Renal cortical epithelial cell (primary cell): ENCODE measurements around the gene RIMBP2. TPM values are rescaled to one million over a fixed set of nuclear protein-coding genes. Genes with fewer than 3 reads are reported as not detected.

Experiments used
- DNase-seq: peaks from one replicate; pipeline ENCODE4 v3.0.0-alpha.2; 2011; ENCODE audit warnings: low read depth
- total RNA-seq: library from RNA; depleted of rRNA; stranded (reverse); fragments of >200 nt; gene quantifications from 2 replicates; pipeline ENCODE4 v1.2.3, GENCODE V29; 2014

Gene RIMBP2
- total RNA-seq, 1 donor from 2014 or later, result 3.2 TPM

GRCh38 chr12:130680451-130680990 is 35.6 kb downstream of the RIMBP2 start:
- no peak for DNase-seq

GRCh38 chr12:130677957-130678558 is 38.0 kb downstream of the RIMBP2 start:
- no peak for DNase-seq

GRCh38 chr12:130675791-130676190 is 40.3 kb downstream of the RIMBP2 start:
- DNase-seq, result no peak

- no peak for DNase-seq
Measured at GRCh38 chr12:130675121-130675520, 41.0 kb downstream of the RIMBP2 start.

GRCh38 chr12:130674676-130675075 is 41.4 kb downstream of the RIMBP2 start:
- no peak for DNase-seq

GRCh38 chr12:130673036-130673705 is 42.9 kb downstream of the RIMBP2 start:
- DNase-seq, result no peak

- no peak for DNase-seq
Measured at GRCh38 chr12:130672089-130672820, 43.8 kb downstream of the RIMBP2 start.

- DNase-seq, result no peak
Measured at GRCh38 chr12:130671556-130671955, 44.5 kb downstream of the RIMBP2 start.

- DNase-seq, result no peak
Measured at GRCh38 chr12:130669797-130670196, 46.3 kb downstream of the RIMBP2 start.

- no peak for DNase-seq
Measured at GRCh38 chr12:130669205-130669557, 46.9 kb downstream of the RIMBP2 start.

GRCh38 chr12:130668286-130669204 is 47.6 kb downstream of the RIMBP2 start:
- DNase-seq, result no peak

- no peak for DNase-seq
Measured at GRCh38 chr12:130667421-130667960, 48.6 kb downstream of the RIMBP2 start.

- no peak for DNase-seq
Measured at GRCh38 chr12:130666645-130667044, 49.5 kb downstream of the RIMBP2 start.

- DNase-seq, result no peak
Measured at GRCh38 chr12:130665753-130666152, 50.3 kb downstream of the RIMBP2 start.

GRCh38 chr12:130664772-130665171 is 51.3 kb downstream of the RIMBP2 start:
- DNase-seq, result no peak

- no peak for DNase-seq
Measured at GRCh38 chr12:130664252-130664651, 51.8 kb downstream of the RIMBP2 start.

GRCh38 chr12:130663514-130663913 is 52.6 kb downstream of the RIMBP2 start:
- no peak for DNase-seq

GRCh38 chr12:130661486-130662255 is 54.4 kb downstream of the RIMBP2 start:
- DNase-seq, result no peak

GRCh38 chr12:130661059-130661458 is 55.0 kb downstream of the RIMBP2 start:
- no peak for DNase-seq

- no peak for DNase-seq
Measured at GRCh38 chr12:130658145-130658911, 57.8 kb downstream of the RIMBP2 start.
